ENCODE data around the gene LY9.
A peak's percentile ranks its signal among the peaks of the same experiment; 100 is the strongest.

The LY9 gene

GRCh38 chr1:160797861-160798273 is 1.9 kb downstream of the LY9 start:
- no peaks in the 10 kb centered on the region for H3K27me3 ChIP-seq (ENCODE audit: insufficient read depth, low read depth)
- H3K4me1 ChIP-seq (ENCODE audit: low read depth, poor library complexity, severe bottlenecking), result peaks cover 86% of the 10 kb centered on the region
- H3K4me2 ChIP-seq, result peak overlapping the region; percentile 37
- TF ChIP-seq CTCF (conservative IDR thresholded peaks at IDR 0.05; ENCODE audit: low read depth, low read length), result no peak
- H3K36me3 ChIP-seq (ENCODE audit: insufficient read depth), result no peaks in the 10 kb centered on the region
- no peaks in the 10 kb centered on the region for H4K20me1 ChIP-seq (ENCODE audit: insufficient read depth)
- H3K4me3 ChIP-seq (IDR thresholded peaks at IDR 0.05; ENCODE audit: insufficient read depth, low read depth, low read length), result no peak overlapping the region
- H3K9ac ChIP-seq, result no peak overlapping the region; the same call in 1 of the 2 replicates
- no peak overlapping the region; the same call in 1 of the 2 replicates for H3K27ac ChIP-seq
- no peak overlapping the region for H2AFZ ChIP-seq (ENCODE audit: low read depth)
- H3K79me2 ChIP-seq (ENCODE audit: insufficient read depth, low read depth), result no peaks in the 10 kb centered on the region; the same call in 1 of the 2 replicates

- H3K27ac ChIP-seq, result no peak overlapping the region
- H3K9ac ChIP-seq, result no peak overlapping the region; the same call in 1 of the 2 replicates
- no peaks in the 10 kb centered on the region for H4K20me1 ChIP-seq (ENCODE audit: insufficient read depth)
- H3K4me2 ChIP-seq, result peak overlapping the region; percentile 37
- H3K79me2 ChIP-seq (ENCODE audit: insufficient read depth, low read depth), result no peaks in the 10 kb centered on the region; the same call in 1 of the 2 replicates
- H3K27me3 ChIP-seq (ENCODE audit: insufficient read depth, low read depth), result no peaks in the 10 kb centered on the region
- H2AFZ ChIP-seq (ENCODE audit: low read depth), result no peak overlapping the region
- no peaks in the 10 kb centered on the region for H3K36me3 ChIP-seq (ENCODE audit: insufficient read depth)
- H3K4me1 ChIP-seq (ENCODE audit: low read depth, poor library complexity, severe bottlenecking), result peaks cover 81% of the 10 kb centered on the region
- H3K4me3 ChIP-seq (IDR thresholded peaks at IDR 0.05; ENCODE audit: insufficient read depth, low read depth, low read length), result no peak overlapping the region
- TF ChIP-seq CTCF (conservative IDR thresholded peaks at IDR 0.05; ENCODE audit: low read depth, low read length), result no peak
Measured at GRCh38 chr1:160798439-160798838, 2.5 kb downstream of the LY9 start.

- Histone ChIP-seq H4K20me1 (ENCODE audit: insufficient read depth) (no peaks in the 10 kb centered on the region), H3K4me1 (ENCODE audit: low read depth, poor library complexity, severe bottlenecking) (peaks cover 70% of the 10 kb centered on the region), H3K79me2 (ENCODE audit: insufficient read depth, low read depth) (no peaks in the 10 kb centered on the region; the same call in 1 of the 2 replicates), H2AFZ (ENCODE audit: low read depth) (no peak overlapping the region), H3K27ac (no peak overlapping the region), H3K27me3 (ENCODE audit: insufficient read depth, low read depth) (no peaks in the 10 kb centered on the region), H3K36me3 (ENCODE audit: insufficient read depth) (no peaks in the 10 kb centered on the region), H3K4me3 (IDR thresholded peaks at IDR 0.05; ENCODE audit: insufficient read depth, low read depth, low read length) (no peak overlapping the region), H3K4me2 (peak overlapping the region; percentile 30; the same call in 1 of the 2 replicates), H3K9ac (no peak overlapping the region)
- no peak for TF ChIP-seq CTCF (conservative IDR thresholded peaks at IDR 0.05; ENCODE audit: low read depth, low read length)
Measured at GRCh38 chr1:160799641-160800040, 3.7 kb downstream of the LY9 start.

GRCh38 chr1:160800142-160800541 is 4.2 kb downstream of the LY9 start:
- H3K27ac ChIP-seq, result no peak overlapping the region
- H3K27me3 ChIP-seq (ENCODE audit: insufficient read depth, low read depth), result no peaks in the 10 kb centered on the region

More at GRCh38 chr1:160800142-160800541, 4.2 kb downstream of the LY9 start:
- Histone ChIP-seq H3K4me1 (ENCODE audit: low read depth, poor library complexity, severe bottlenecking) (peaks cover 65% of the 10 kb centered on the region), H3K4me3 (IDR thresholded peaks at IDR 0.05; ENCODE audit: insufficient read depth, low read depth, low read length) (no peak overlapping the region), H4K20me1 (ENCODE audit: insufficient read depth) (no peaks in the 10 kb centered on the region), H3K36me3 (ENCODE audit: insufficient read depth) (no peaks in the 10 kb centered on the region), H2AFZ (ENCODE audit: low read depth) (no peak overlapping the region), H3K79me2 (ENCODE audit: insufficient read depth, low read depth) (no peaks in the 10 kb centered on the region; the same call in 1 of the 2 replicates), H3K4me2 (peak overlapping the region; percentile 30), H3K9ac (no peak overlapping the region)
- TF ChIP-seq CTCF (conservative IDR thresholded peaks at IDR 0.05; ENCODE audit: low read depth, low read length), result no peak
